GM19455 (cell line): ENCODE data around the gene SPIN2B.

Experiments
- ATAC-seq: cut with Tn5 transposase; IDR thresholded peaks from one replicate; pipeline ENCODE4 v1.9.1; 2021; ENCODE audit not compliant: unreplicated experiment

The SPIN2B gene

DNA sequence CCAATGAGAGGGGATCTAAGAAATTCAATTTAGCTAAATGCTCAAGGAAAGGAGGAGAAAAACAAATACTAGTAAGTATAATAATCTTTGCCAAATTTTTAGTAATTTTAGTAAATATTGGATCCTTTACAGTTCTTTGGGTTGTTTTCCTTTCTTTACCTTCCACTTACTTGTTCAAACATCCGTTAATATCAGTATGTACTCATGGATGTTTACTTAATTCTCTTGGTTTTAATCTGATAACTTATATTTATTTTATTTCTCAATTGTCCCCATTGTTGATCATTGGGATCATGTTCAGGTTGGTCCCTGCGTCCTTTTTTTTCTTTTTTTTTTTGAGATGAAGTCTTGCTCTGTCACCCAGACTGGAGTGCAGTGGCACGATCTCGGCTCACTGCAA, 46.9 kb downstream of the SPIN2B start:
- no peak for ATAC-seq

DNA sequence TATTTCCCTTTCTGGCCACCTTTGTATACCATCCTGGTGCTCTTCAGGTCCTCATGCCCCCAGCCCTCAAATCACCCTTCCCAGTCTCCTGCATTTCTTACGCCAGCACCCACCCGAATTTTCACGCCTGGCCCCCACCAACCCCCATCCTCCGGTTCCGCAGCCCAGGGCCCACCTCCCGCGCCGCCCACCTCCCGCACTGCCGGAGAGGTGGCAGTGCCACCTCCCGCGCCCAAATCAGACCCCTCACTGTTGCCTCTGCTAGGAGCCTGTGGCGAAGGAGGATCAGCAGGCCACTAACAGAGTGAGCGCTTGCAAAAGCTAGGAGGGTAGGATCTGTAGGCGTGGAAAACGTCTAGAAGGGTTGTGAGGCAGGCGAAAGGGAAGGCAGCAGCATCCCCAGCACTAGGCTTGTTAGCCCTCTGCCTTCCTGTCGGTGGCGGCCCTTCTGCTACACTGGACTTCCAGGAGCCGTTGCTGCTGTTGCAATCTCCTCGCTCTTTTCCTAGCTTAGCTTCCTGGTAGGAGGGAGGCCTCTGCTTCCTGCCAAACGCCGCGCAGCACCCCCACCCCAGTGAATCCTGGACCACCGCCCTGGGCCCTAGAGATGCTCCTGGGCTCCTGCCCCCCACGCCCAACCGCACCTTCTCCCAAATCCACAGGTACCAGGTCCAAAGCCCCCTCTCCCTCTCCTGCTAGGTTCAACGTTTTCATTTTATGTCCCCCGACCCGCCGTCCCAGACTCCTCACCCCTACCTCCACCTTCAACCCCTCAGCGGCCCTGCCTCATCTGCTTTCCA, 51.0 kb downstream of the SPIN2B start:
- no peak for ATAC-seq
